ENCODE results near the gene ASGR2.

The ASGR2 gene

DNA sequence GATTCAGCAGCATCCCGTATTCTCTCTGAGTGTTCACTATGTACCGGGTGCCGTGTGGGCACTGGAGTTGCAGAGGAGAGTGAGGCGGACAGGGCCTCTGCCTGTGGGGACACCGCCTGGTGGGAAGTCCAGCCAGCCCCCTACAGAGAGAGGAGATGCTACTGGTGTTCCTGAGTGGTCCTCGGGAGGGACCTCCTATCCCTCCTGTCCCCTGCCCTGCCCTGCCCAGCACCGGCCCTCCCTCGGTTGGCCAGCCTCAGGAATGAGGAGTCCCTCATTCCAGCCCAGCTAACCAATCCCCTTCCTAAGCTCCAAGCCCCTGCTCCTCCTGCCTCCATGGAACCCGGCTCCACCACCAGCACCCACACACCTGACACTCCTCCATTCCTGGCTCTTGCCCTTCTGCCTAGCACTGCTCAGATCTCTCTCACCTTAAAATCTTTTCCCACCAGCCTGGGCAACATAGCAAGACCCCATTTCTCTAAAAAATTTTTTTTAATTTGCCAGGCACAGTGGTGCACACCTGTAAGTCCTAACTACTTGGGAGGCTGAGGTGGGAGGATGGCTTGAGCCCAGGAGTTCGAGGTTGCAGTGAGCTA is 2.0 kb downstream of the ASGR2 start:
- no peak for DNase-seq (ENCODE audit: insufficient read length, low spot score)
- FAIRE-seq: no peak
- TF ChIP-seq TAF1 (IDR thresholded peaks at IDR 0.05; ENCODE audit: low read depth, low read length): no peak
- no peak for TF ChIP-seq POU2F2 (IDR thresholded peaks at IDR 0.05; ENCODE audit: low read depth, low read length)
- TF ChIP-seq POLR2AphosphoS5 (IDR thresholded peaks at IDR 0.05; ENCODE audit: low read depth, low read length): no peak
- no peak for TF ChIP-seq POLR2A (IDR thresholded peaks at IDR 0.05; ENCODE audit: low read depth, low read length)
- TF ChIP-seq PAX5 (IDR thresholded peaks at IDR 0.05; ENCODE audit: insufficient read depth, low read length, severe bottlenecking): no peak
- no peak for TF ChIP-seq SPI1 (IDR thresholded peaks at IDR 0.05; ENCODE audit: low read depth, low read length)

- DNase-seq (ENCODE audit: insufficient read length, low spot score) (no peak), FAIRE-seq (no peak)
- TF ChIP-seq SPI1 (IDR thresholded peaks at IDR 0.05; ENCODE audit: low read depth, low read length): no peak
- TF ChIP-seq POLR2A (IDR thresholded peaks at IDR 0.05; ENCODE audit: low read depth, low read length): no peak
- no peak for TF ChIP-seq POLR2AphosphoS5 (IDR thresholded peaks at IDR 0.05; ENCODE audit: low read depth, low read length)
- no peak for TF ChIP-seq POU2F2 (IDR thresholded peaks at IDR 0.05; ENCODE audit: low read depth, low read length)
- TF ChIP-seq TAF1 (IDR thresholded peaks at IDR 0.05; ENCODE audit: low read depth, low read length): no peak
- no peak for TF ChIP-seq PAX5 (IDR thresholded peaks at IDR 0.05; ENCODE audit: insufficient read depth, low read length, severe bottlenecking)
Observed at GRCh38 chr17:7111784-7112509, 2.7 kb downstream of the ASGR2 start.

DNA sequence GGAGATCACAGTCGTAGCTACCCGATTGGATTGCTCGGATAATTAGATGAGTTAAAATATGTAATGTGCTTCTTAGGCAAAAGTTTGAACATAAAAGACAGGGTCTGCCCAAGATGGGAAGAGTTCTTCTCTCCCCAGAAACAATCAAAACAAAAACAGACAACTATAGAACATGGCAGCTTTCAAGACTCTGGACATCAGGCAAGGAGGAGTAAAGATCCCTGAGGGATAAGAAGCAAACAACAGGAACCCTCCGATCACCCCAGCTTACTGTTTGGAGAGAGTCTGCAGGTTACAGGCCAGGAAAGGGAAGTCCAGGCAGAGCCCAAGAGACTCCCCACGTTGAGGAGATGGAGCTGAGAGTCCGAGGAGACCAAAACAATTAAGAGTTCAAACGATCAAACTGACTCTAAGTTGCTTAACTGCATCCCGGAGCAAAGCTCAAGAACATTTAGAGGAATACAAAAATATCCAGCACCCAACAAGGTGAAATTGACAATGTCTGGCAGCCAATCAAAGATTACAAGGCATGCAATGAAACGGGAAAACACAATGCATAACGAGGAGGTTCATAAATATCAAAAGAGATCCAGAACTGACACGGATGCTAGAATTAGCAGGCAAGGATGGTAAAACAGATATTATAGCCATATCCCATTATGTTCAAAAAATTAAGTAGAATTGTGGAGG is 3.9 kb downstream of the ASGR2 start:
- DNase-seq (ENCODE audit: insufficient read length, low spot score): no peak
- TF ChIP-seq POU2F2 (IDR thresholded peaks at IDR 0.05; ENCODE audit: low read depth, low read length) (no peak), TAF1 (IDR thresholded peaks at IDR 0.05; ENCODE audit: low read depth, low read length) (no peak), POLR2AphosphoS5 (IDR thresholded peaks at IDR 0.05; ENCODE audit: low read depth, low read length) (no peak), PAX5 (IDR thresholded peaks at IDR 0.05; ENCODE audit: insufficient read depth, low read length, severe bottlenecking) (no peak), SPI1 (IDR thresholded peaks at IDR 0.05; ENCODE audit: low read depth, low read length) (no peak), POLR2A (IDR thresholded peaks at IDR 0.05; ENCODE audit: low read depth, low read length) (no peak)
- no peak for FAIRE-seq

DNA sequence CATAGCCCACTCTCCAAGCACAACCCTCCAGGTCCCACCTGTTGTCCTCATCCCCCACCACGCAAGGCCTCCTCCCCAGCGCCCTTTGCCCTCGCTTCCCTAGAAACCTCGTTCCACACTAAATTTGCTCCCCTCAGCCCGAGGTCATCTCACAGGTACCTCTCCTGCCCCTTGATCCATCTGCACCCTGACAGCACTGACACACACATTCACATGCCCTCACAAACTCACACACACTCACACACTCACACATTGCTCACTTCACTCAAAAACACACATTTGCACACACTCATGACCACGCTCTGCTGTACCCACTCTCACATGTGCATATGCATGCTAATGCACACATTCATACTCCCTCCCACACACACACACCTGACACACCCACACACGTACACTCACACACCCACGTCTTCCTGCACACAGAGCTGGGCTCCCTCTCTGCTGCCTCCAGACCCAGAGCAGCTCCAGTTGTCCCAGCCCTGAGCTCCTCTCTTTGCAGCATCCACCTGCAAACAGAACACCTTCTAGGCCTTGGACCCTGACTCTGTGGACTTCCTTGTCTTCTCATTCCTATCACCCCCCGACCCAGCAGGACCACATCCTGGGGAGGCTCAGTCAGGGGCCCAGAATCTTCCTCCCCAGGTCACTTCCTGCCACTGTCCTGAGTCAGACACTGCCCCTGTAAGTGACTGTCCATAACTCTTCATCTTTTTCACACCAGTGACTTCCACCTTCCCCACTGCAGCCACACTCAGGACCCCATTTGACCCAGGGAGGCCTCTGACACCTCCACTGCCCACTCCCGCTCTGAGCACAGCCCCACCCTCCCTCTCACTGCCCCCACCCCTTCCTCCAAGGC is 4.9 kb downstream of the ASGR2 start:
- FAIRE-seq (peak; percentile 80), DNase-seq (ENCODE audit: insufficient read length, low spot score) (no peak)
- no peak for TF ChIP-seq SPI1 (IDR thresholded peaks at IDR 0.05; ENCODE audit: low read depth, low read length)
- no peak for TF ChIP-seq POLR2AphosphoS5 (IDR thresholded peaks at IDR 0.05; ENCODE audit: low read depth, low read length)
- no peak for TF ChIP-seq POU2F2 (IDR thresholded peaks at IDR 0.05; ENCODE audit: low read depth, low read length)
- TF ChIP-seq POLR2A (IDR thresholded peaks at IDR 0.05; ENCODE audit: low read depth, low read length): no peak
- no peak for TF ChIP-seq TAF1 (IDR thresholded peaks at IDR 0.05; ENCODE audit: low read depth, low read length)
- no peak for TF ChIP-seq PAX5 (IDR thresholded peaks at IDR 0.05; ENCODE audit: insufficient read depth, low read length, severe bottlenecking)

DNA sequence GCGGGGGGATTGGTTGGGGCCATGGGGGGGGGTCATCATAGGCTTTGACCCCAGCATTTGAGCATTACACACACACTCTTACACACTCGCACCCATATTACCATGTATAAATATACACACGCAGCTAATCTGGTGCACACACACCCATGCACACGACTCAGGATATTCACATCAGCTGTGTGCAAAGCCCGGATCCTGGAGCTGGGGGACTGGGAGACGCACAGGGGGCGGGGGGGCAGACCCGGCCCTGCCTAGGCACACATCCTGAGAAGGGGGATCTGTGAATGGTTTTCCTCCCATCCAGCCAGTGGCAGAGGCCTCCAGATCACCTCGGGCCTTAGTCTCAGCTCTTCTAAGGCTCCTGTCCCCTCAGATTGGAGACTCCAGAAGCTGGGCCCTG is 5.6 kb downstream of the ASGR2 start:
- no peak for DNase-seq (ENCODE audit: insufficient read length, low spot score)
- TF ChIP-seq TAF1 (IDR thresholded peaks at IDR 0.05; ENCODE audit: low read depth, low read length) (no peak), POLR2AphosphoS5 (IDR thresholded peaks at IDR 0.05; ENCODE audit: low read depth, low read length) (no peak), PAX5 (IDR thresholded peaks at IDR 0.05; ENCODE audit: insufficient read depth, low read length, severe bottlenecking) (no peak), POU2F2 (IDR thresholded peaks at IDR 0.05; ENCODE audit: low read depth, low read length) (no peak)

GRCh38 chr17:7108560-7108925 is 6.1 kb downstream of the ASGR2 start:
- DNase-seq (ENCODE audit: insufficient read length, low spot score) (no peak), FAIRE-seq (no peak)
- TF ChIP-seq POU2F2 (IDR thresholded peaks at IDR 0.05; ENCODE audit: low read depth, low read length) (no peak), POLR2A (IDR thresholded peaks at IDR 0.05; ENCODE audit: low read depth, low read length) (no peak), TAF1 (IDR thresholded peaks at IDR 0.05; ENCODE audit: low read depth, low read length) (no peak), POLR2AphosphoS5 (IDR thresholded peaks at IDR 0.05; ENCODE audit: low read depth, low read length) (no peak), PAX5 (IDR thresholded peaks at IDR 0.05; ENCODE audit: insufficient read depth, low read length, severe bottlenecking) (no peak), SPI1 (IDR thresholded peaks at IDR 0.05; ENCODE audit: low read depth, low read length) (no peak)

More for the DNA sequence above, 5.6 kb downstream of the ASGR2 start:
- no peak for FAIRE-seq

- TF ChIP-seq SPI1 (IDR thresholded peaks at IDR 0.05; ENCODE audit: low read depth, low read length): no peak
- TF ChIP-seq POU2F2 (IDR thresholded peaks at IDR 0.05; ENCODE audit: low read depth, low read length): no peak
- no peak for TF ChIP-seq PAX5 (IDR thresholded peaks at IDR 0.05; ENCODE audit: insufficient read depth, low read length, severe bottlenecking)
- TF ChIP-seq POLR2A (IDR thresholded peaks at IDR 0.05; ENCODE audit: low read depth, low read length): no peak
- no peak for TF ChIP-seq POLR2AphosphoS5 (IDR thresholded peaks at IDR 0.05; ENCODE audit: low read depth, low read length)
- no peak for TF ChIP-seq TAF1 (IDR thresholded peaks at IDR 0.05; ENCODE audit: low read depth, low read length)
- no peak for FAIRE-seq
- DNase-seq (ENCODE audit: insufficient read length, low spot score): no peak
Observed at GRCh38 chr17:7107795-7108559, 6.6 kb downstream of the ASGR2 start.

DNA sequence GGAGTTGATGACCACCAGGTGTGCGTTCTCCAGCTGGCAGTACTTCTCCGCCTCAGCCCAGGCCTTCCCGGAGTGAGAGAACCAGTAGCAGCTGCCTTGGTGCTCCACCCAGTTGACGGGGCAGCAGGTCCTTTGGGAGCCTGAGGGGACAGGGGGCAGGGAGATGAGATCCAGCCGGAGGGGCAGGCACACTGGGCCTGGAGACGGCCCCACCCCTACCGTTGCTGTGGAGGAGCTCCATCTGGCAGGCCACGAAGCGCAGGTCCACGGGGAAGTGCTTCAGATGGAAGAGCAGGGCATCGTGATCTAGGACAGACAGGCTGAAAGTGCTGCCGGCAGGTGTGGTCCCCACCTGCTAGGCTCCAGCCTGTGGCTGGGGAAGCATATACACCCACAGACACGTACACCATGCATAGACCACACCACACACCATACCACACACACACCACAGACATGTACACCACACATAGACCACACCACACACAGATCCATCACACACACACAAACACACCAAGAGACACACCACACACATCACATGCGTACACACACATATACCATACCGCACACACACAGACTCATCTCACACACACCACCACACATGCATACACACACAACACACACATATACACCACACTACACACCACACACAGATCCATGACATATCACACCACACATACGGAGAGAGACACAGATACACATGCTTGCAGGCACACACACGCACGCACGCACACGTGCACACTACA is 7.4 kb downstream of the ASGR2 start:
- no peak for DNase-seq (ENCODE audit: insufficient read length, low spot score)
- peak; percentile 87 for FAIRE-seq
- TF ChIP-seq SPI1 (IDR thresholded peaks at IDR 0.05; ENCODE audit: low read depth, low read length) (no peak), PAX5 (IDR thresholded peaks at IDR 0.05; ENCODE audit: insufficient read depth, low read length, severe bottlenecking) (no peak), POLR2AphosphoS5 (IDR thresholded peaks at IDR 0.05; ENCODE audit: low read depth, low read length) (no peak), POU2F2 (IDR thresholded peaks at IDR 0.05; ENCODE audit: low read depth, low read length) (no peak), TAF1 (IDR thresholded peaks at IDR 0.05; ENCODE audit: low read depth, low read length) (no peak), POLR2A (IDR thresholded peaks at IDR 0.05; ENCODE audit: low read depth, low read length) (no peak)

All from GM12891 (cell line).